Lung (tissue), 12 donors: Measurements from ENCODE around the gene TMEM234. TPM values are rescaled to one million over a fixed set of nuclear protein-coding genes. Genes with fewer than 3 reads are reported as not detected.

Experiments used
- ATAC-seq: fragments of 200-7000 bp; cut with Tn5 transposase; one replicate; pipeline ENCODE4 v1.9.1; 2020; ENCODE audit warnings: moderate number of reproducible peaks; ENCODE audit not compliant: insufficient read depth, low FRiP score
- DNase-seq, 3 donors: peaks; one replicate each; pipeline ENCODE4 v3.0.0-alpha.2; 2013 to 2017
- H3K27ac ChIP-seq, 2 donors: one replicate each; pipeline ENCODE4 v1.5.1; 2013; ENCODE audit warnings: mild to moderate bottlenecking in 2 of 2, moderate library complexity in 2 of 2, control low read depth in 1 of 2, inconsistent platforms in 1 of 2, low read depth in 1 of 2, low read length in 1 of 2
- H3K27me3 ChIP-seq, 3 donors: one replicate each; pipeline ENCODE4 v1.5.1; 2013; ENCODE audit warnings: low read length in 2 of 3; ENCODE audit not compliant: control insufficient read depth in 3 of 3, insufficient read depth in 3 of 3
- H3K36me3 ChIP-seq, 4 donors: one replicate each; pipeline ENCODE4 v1.5.1; 2013; ENCODE audit warnings: low read length in 4 of 4, mild to moderate bottlenecking in 1 of 4, moderate library complexity in 1 of 4; ENCODE audit not compliant: control insufficient read depth in 4 of 4, insufficient read depth in 4 of 4
- H3K4me1 ChIP-seq, 5 donors: one replicate each; pipeline ENCODE4 v1.5.1; 2013; ENCODE audit warnings: low read length in 5 of 5, mild to moderate bottlenecking in 2 of 5, moderate library complexity in 1 of 5; ENCODE audit not compliant: control insufficient read depth in 5 of 5, insufficient read depth in 5 of 5
- H3K4me3 ChIP-seq: one replicate; pipeline ENCODE4 v1.5.1; 2013; ENCODE audit warnings: mild to moderate bottlenecking, control low read depth, moderate library complexity
- H3K9ac ChIP-seq, 2 donors: one replicate each; pipeline ENCODE4 v1.5.1; 2013; ENCODE audit warnings: low read length in 2 of 2, control low read depth in 1 of 2; ENCODE audit not compliant: insufficient read depth in 1 of 2
- H3K9me3 ChIP-seq, 4 donors: one replicate each; pipeline ENCODE4 v1.5.1; 2013; ENCODE audit warnings: low read length in 3 of 4, mild to moderate bottlenecking in 1 of 4, moderate library complexity in 1 of 4; ENCODE audit not compliant: control insufficient read depth in 4 of 4, insufficient read depth in 3 of 4
- WGBS, 2 donors: extraction: QIAGEN DNeasy Blood & Tissue Kit; methylation state at CpG; one replicate each; pipeline ENCODE4 v1.1.7; 2013; 5-methylcytosine and 5-hydroxymethylcytosine counted together
- polyA plus RNA-seq, 2 donors: library from polyadenylated mRNA; stranded (reverse); fragments of 200-250 nt; gene quantifications; one replicate each; pipeline ENCODE4 v1.2.1, GENCODE V29; 2013
- total RNA-seq, 2 donors: library from RNA; depleted of rRNA in 1 of 2; stranded (reverse); fragments of >200 nt in 1 of 2; gene quantifications; one replicate each; pipeline ENCODE4 v1.2.1, GENCODE V29; 2014 to 2021
- TF ChIP-seq, protein P1 (sequence below): IDR thresholded peaks from 2 replicates; pipeline ENCODE4 v1.5.1; 2012; ENCODE audit warnings: mild to moderate bottlenecking; ENCODE audit errors: control extremely low read depth, extremely low read depth
- donor health status: control.
- donor health status: control.
- donor health status: Bipolar disorder and iron deficiency.
- donor health status: healthy.
- donor health status: DM: yes; HTN: yes; CAD: no.

Gene TMEM234
- total and polyA plus RNA-seq, 4 donors: 17.1 to 30.2 (median 23.6) TPM

- Histone ChIP-seq H3K9ac (no peak overlapping the region), H3K27ac (peak overlapping the region in 1 of 2 donors; percentile 2), H3K27me3 (no peaks in the 10 kb centered on the region), H3K4me3 (no peak overlapping the region), H3K36me3 (peaks cover 0 to 34% (median 26%) of the 10 kb centered on the region in 4 donors), H3K9me3 (no peaks in the 10 kb centered on the region), H3K4me1 (peaks cover 0 to 2% (median under 1%) of the 10 kb centered on the region in 5 donors)
- ATAC-seq (no peak), DNase-seq (peak; percentile 59 to 64 (median 62))
- TF ChIP-seq, protein P1, sequence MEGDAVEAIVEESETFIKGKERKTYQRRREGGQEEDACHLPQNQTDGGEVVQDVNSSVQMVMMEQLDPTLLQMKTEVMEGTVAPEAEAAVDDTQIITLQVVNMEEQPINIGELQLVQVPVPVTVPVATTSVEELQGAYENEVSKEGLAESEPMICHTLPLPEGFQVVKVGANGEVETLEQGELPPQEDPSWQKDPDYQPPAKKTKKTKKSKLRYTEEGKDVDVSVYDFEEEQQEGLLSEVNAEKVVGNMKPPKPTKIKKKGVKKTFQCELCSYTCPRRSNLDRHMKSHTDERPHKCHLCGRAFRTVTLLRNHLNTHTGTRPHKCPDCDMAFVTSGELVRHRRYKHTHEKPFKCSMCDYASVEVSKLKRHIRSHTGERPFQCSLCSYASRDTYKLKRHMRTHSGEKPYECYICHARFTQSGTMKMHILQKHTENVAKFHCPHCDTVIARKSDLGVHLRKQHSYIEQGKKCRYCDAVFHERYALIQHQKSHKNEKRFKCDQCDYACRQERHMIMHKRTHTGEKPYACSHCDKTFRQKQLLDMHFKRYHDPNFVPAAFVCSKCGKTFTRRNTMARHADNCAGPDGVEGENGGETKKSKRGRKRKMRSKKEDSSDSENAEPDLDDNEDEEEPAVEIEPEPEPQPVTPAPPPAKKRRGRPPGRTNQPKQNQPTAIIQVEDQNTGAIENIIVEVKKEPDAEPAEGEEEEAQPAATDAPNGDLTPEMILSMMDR: peak; percentile 75
- WGBS, 2 donors: 79 to 82% methylated on average over 10 of the region's 10 CpGs
Observed at GRCh38 chr1:32215629-32216480, 6.3 kb downstream of the TMEM234 start.

GRCh38 chr1:32208891-32209328, 13.2 kb downstream of the TMEM234 start, which contains the start of gene DCDC2B:
Gene DCDC2B (plus strand): TSS chr1:32209089. CDS start chr1:32209094, 5 bp downstream.
- H3K9ac ChIP-seq: no peak within 1 kb of the TSS
- H3K4me1 ChIP-seq: peaks cover 3 to 8% (median 5%) of the 10 kb centered on the region in 5 donors
- H3K9me3 ChIP-seq: no peaks in the 10 kb centered on the region
- ATAC-seq (no peak), DNase-seq (peak; percentile 64 to 67 (median 64))
- H3K36me3 ChIP-seq: no peaks in the 10 kb centered on the region
- H3K27ac ChIP-seq: no peak within 1 kb of the TSS
- WGBS, 2 donors: 79 to 84% methylated on average over 5 of the region's 5 CpGs
- H3K4me3 ChIP-seq: no peak within 1 kb of the TSS
- H3K27me3 ChIP-seq: no peaks in the 10 kb centered on the region
- TF ChIP-seq, protein P1: no peak

GRCh38 chr1:32208469-32208868, 13.7 kb downstream of the TMEM234 start:
- no peaks in the 10 kb centered on the region for H3K9me3 ChIP-seq
- WGBS, 2 donors: 86 to 88% methylated on average over 6 of the region's 6 CpGs
- ATAC-seq (no peak), DNase-seq (no peak)
- no peak overlapping the region for H3K27ac ChIP-seq
- H3K4me1 ChIP-seq: peaks cover 3 to 8% (median 5%) of the 10 kb centered on the region in 5 donors
- H3K9ac ChIP-seq: no peak overlapping the region
- no peaks in the 10 kb centered on the region for H3K27me3 ChIP-seq
- TF ChIP-seq, protein P1: no peak
- no peak overlapping the region for H3K4me3 ChIP-seq
- no peaks in the 10 kb centered on the region for H3K36me3 ChIP-seq
